Eye (tissue), 1 donor: ENCODE data around the gene IFNA6.
A peak's percentile ranks its signal among the peaks of the same experiment; 100 is the strongest.
"Not testable (repeated sequence)": the region's sequence is repeated elsewhere in the genome, so short reads cannot be mapped to it uniquely, and the experiment has no call there.

ENCODE experiments used
- DNase-seq: peaks from one replicate; pipeline ENCODE4 v3.0.0-alpha.2; 2015

IFNA6 gene

DNA sequence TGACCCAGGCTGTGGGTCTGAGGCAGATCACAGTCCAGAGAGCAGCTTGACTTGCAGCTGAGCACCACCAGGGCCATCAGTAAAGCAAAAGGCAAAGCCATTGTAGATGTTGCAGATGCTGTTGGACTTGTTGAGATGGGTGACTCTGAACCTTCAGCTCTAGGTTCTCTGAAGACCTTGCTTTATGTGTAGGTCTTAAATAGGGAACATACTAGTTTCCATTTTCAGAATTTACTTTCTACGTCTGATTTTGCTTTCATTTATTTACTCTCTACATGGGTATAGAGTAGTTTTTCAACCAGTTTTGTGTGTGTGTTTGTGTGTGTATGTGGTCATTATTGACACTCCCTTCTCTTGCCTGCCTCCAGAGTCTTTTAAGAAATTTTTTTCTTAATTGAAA, at the start of gene IFNA6:
TSS of gene IFNA6 (minus strand) at position 101 of the 400 bp plus-strand sequence. CDS start at position 101, 0 bp downstream.
- no peak for DNase-seq

DNA sequence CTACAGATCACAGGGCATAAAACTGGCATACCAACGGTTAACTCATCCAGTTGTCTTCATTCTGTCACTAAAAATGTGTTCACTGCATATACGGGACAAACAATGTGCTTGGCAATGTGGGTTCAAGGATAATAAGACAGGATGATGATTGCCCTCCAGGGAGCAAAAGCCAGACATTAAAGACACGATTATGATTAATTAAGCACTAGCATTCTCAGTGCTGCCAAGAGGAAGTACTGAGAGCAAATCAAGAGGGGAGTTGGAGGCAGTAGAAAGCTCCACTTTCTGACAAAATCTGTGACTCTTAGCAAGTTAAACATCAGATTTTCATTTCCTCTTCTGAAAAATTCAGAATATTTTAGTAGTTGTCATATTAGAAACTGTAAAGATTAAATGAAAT, 49.3 kb upstream of the IFNA6 start:
- no peak for DNase-seq

DNA sequence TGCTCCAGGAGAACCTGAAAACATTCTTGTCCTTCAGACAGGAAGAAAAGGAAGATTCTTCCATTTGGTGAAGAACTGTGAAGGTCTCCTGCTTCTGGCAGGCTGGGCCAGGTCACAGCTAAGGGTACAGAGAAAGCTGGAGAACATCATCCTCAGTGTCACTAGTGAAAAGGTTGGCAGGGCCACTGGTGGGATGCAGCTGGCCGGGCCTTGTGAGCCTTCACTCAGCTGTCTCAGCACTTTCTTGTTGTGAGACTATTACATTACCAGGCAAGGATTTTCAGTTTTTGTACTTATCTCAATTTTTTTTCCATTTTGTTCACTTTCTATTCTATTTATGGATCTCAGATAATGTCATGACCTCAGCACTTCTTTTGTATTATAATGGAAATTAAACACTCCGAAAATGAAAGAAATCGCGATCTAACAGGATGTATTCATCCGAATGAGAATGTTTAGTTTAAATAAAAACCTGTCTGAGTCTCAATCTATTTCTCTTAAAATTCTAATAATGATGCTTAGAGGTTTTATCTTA, 48.3 kb upstream of the IFNA6 start:
- DNase-seq: no peak

DNA sequence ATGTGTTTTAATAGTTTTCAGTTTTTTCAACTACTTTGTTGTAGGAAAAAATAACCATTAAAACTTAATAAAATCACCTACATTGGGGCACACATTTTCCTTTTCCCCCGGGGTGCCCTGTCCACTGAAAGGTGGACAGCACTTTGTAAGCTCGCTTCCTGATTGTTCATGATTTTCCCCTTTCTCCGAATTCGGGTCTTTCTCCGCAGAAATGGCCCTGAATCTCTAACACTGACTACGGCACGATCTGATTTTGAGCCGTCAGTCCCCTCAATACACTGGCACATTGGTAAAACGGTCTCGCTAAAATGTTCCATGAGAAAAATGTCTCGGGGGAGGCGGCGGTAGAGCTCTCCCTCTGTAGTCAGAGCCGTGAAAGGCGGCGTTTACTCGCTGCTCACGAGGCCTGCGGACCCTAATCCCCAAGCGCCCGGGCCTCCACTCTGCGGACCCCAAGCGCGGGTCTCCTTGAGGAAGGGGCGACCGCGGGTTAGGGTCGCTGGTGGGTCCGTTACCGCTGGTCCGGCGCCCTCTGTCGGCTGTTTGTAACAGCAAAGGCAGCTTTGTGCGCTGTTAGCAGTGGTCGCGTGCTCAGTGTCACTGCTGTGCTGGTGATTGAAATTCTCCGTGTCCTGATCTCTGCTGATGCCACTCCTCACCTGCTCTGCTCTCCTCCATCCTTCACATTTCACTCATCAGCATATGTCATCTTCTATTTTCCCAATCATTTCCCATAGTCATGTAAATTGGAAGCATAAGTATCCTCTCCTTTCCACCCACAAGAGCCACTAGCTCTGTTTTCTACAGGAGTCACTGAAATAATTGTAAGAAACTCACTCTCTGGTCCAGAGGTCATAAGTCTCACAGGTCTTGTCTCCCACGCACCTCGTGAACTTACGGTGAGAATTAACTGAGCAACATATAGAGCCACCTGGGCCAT, 45.4 kb upstream of the IFNA6 start:
- peak; percentile 89 for DNase-seq

DNA sequence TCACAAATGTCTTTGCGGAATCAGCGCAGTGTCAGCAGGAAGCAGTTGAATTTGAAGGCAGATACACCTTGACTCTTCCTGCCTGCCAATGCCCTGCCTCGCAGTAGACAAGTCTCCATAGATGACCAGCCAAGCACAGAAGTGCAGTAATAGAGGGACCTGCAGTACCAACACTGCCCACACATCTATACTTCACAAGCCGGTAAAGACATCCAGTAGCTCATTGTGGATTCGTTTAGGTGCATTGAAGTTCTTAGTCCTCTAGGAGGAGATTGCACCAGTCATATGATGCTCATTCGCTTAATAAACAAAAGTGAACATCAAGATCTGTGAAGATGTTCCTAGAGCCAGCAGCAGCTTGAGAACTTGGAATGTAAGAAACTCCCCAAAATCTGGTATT, 41.6 kb upstream of the IFNA6 start:
- no peak for DNase-seq

DNA sequence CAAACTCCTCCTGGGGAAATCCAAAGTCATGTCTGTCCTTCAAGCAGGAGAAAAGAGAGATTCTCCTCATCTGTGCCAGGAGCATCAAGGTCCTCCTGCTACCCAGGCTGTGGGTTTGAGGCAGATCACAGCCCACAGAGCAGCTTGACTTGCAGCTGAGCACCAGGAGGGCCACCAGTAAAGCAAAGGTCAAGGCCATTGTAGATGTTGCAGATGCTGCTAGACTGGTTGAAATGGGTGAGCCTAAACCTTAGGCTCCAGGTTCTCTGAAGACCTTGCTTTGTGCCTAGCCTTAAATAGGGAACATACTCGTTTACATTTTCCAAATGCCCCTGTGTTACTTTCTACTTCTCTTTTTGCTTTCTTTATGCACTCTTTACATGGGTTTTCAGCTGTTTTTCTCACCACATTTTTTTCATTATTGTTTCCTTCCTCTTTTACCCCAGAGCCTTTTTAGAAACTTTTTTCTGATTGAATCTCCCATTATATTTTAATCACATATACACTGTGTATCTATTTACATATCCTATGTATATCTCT, 34.5 kb upstream of the IFNA6 start, which contains the start of gene IFNA2:
TSS of gene IFNA2 (minus strand) at position 268 of the 540 bp plus-strand sequence. CDS start at position 199, 69 bp downstream.
- no peak for DNase-seq

DNA sequence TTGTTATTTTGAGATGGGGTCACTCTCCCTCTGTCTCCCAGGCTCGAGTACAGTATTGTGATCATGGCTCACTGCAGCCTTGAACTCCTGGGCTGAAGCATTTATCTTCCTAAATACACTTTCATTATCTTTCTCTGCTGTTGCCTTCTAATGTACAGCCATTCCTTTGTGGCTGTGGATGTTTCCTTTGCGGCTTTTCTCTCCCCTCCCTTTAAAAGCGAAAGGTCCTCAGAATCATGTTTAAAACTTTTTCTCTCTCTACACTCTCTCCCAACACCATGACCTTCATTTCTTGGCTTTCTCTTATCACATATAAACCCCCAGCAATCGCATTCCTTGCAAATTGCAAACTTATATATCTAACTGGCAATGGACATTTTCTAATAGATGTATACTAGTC, 32.9 kb upstream of the IFNA6 start:
- DNase-seq: no peak

DNA sequence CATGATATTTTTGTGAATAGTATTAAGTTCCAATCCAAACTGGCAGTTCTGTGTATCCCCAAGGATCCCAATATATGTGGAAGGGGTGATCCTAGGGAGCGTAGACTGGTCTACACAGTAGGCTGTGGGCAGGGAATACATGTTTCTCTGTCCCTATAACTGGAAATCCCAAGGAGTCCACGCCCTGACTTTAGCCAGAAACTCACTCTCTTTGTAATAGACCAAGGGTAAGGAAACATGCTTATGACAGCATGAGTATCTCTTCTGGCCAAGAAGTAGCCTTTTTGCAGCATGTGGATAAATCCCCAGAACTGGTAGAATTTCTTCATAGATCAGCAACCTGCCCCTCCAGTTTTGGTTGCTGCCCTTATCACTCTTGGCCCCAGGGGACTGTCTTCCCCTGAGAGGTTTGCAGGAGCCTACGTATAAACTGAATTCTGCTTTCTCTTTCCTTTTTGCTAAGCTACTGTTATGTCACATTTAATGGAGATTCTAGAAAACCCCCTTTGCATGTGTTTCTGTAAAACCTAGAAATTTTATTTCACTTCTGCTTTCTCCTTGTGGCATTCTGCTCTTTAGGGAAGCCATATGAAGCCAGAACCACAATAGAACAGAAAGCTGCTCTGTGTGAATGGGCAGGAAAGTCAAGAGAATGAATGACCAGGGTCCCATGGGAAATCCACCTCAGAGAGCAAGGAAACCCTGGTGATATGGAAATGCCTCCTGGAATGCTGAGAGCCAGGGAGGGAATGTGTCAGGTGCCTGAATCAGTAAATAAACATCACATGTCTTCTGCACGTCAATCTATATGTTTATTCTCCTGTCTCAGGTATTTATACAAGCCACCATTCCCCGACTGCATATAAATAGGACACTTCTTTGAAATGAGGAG, 31.0 kb upstream of the IFNA6 start:
- DNase-seq: no peak

DNA sequence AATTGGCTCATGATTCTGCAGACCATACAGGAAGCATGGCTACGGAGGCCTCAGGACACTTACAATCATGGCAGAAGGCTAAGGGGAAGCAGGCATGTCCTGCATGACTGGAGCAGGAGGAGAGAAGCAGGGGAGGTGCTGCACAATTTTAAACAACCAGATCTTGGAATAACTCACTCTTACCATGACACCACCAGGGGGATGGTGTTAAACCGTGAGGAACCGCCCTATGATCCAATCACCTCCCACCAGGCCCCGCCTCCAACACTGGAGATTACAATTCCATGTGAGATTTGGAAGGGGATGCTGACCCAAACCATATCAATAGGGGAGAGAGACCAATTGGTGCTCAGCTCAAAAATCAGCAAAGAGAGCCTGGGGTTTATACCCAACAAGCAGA, 20.8 kb upstream of the IFNA6 start:
- not testable (repeated sequence) for DNase-seq

DNA sequence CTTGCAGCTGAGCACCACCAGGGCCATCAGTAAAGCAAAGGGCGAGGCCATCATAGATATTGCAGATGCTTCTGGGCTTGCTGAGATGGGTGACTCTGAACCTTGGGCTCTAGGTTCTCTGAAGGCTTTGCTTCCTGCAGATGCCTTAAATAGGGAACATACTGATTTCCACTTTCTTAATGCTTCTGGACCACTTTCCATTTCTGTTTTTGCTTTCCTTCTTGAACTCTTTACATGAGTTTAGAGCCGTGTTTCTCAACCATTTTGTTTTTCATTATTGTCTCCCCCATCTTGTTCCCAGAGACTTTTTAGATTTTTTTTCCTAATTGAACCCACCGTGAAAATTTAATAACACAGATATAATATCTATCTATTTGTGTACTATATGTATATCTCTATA, 17.3 kb upstream of the IFNA6 start, which contains the start of gene IFNA13:
TSS of gene IFNA13 (minus strand) at position 101 of the 400 bp plus-strand sequence. CDS start at position 54, 47 bp downstream.
- DNase-seq: no peak

DNA sequence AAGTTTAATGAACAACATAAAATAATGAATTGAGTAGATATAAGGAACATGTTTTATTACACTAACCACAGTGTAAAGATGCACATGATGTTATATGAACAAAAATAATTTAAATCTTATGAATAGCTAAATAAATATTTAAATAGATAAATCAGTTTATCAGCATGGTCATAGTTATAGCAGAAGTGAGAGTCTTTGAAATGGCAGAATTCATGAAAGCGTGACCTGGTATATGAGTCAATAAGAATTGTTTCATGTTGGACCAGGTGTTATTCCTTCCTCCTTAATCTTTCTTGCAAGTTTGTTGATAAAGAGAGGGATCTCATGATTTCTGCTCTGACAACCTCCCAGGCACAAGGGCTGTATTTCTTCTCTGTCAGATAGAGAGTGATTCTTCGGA, 16.5 kb upstream of the IFNA6 start:
- not testable (repeated sequence) for DNase-seq

DNA sequence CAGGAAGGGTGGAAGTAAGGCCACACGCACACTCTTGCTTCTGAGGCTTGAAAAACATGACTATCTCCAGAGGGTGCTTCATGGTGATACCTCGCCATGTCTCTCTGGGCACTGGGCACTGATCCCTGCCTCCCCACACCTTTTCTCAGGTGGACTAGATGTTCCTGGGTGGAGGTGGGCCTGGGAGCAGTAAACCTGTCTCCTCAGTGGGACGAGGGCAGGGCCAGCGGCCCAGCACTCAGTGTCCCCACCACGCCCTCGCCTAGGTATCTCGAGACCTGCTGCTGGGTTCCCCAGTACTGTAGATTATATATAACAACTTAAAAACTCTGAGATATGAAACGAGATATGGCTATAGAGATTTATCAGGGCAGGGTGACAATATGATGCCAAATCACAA, 11.6 kb upstream of the IFNA6 start:
- DNase-seq: no peak

DNA sequence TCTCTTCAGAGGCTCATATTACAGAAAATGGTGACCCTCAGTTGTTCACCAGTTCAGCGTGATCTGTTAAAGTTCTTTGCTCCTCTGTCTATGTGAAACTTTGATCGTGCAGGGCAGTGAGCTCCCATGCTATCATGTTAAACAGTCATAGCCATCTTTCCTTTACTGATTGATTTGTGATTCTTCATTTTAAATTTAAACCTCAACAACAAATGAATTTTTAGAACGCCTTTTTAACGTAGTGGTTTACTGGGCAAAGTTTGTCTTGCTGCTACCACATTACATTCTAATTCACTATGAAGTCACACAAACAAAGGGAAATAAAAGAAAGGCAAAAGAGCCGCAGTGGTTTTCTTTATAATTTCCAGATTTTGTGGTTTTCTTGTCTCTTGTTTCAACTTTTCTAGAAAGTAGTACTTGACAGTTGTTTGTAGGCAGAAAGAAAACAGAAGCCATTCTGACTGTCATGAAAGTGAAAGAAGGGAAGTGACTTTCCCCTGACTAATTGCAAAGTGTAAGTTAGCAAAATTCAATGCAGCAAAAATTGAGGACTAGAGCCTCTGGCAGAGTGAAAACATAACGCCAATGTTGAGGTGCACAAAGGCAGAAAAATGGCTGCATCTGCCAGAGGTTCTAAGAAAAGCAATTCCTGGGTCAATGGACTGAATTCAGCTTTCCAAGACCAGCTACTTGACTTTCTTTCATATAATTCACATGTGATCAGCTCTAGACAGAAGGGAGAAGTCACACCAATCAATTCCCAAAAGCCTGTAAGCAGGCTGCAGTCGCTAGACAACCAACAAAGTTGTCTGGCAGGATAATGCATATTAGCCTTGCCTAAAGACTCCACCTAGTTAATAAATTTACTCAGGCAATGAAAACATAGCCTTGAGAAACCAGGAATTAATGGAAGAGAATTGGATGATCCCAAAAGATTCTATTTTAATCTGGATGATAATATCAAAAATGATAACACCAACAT, 7.1 kb upstream of the IFNA6 start:
- DNase-seq: no peak

DNA sequence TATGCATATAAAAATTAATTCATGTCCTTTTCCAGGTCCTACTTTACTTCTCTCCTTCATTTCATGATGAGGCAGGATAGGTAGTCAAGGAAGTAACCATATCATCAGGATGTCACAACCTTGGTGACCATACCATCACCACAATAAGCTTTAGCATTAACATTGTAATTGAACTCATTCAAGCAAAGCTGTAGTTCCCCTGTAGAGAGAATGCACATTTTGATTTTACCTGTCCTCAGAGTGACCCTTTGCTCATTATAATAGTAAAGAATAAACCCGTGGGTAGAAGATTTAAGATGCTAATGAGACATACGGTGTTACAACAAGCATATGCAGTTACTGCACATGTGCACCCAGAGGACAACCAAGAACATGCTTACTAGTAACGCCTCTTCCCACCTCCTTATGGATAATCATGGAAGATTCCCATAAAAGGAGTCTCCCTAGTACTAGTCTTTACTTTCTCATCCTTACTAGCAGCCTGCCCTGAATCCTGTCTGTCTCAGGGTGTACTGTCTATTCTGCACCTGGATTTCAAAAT, 2.2 kb downstream of the IFNA6 start:
- DNase-seq: no peak

DNA sequence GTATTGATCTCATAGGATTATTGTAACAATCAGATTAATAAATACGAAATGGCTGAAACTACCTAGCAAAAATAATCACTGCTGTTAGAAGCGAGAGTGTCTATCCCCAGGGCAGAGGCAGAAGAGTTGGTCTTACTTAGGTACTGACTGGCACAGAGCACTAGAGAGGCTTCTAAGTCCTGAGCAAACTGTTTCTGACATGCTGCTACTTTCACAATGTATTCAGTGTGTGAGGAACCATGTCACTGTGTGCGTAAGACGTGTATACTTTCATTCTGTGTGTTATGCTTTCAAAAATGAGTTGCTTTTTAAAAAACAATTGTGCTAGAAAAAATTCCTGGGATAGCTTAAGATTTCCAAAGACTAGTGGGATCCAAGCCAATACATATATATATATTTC, 10.0 kb downstream of the IFNA6 start:
- no peak for DNase-seq

DNA sequence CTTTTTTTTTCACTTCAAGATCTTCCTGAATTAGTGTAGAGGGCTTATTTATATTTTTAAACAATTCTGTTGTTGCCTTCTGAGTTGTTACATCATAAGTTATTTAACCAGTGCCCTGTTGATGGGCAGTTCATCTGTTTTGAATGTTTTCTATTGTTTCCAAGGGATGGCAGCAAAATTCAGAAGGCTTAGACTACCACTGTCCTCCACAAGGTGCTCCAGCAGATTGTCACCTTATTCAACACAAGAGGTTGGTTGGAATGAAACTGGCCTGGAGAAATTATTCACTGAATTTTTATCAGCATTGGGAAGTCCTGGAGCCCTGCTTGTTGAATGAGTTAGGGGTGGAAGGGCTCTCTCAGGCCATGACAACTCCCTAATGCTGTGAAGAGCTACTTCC, 14.2 kb downstream of the IFNA6 start:
- no peak for DNase-seq

DNA sequence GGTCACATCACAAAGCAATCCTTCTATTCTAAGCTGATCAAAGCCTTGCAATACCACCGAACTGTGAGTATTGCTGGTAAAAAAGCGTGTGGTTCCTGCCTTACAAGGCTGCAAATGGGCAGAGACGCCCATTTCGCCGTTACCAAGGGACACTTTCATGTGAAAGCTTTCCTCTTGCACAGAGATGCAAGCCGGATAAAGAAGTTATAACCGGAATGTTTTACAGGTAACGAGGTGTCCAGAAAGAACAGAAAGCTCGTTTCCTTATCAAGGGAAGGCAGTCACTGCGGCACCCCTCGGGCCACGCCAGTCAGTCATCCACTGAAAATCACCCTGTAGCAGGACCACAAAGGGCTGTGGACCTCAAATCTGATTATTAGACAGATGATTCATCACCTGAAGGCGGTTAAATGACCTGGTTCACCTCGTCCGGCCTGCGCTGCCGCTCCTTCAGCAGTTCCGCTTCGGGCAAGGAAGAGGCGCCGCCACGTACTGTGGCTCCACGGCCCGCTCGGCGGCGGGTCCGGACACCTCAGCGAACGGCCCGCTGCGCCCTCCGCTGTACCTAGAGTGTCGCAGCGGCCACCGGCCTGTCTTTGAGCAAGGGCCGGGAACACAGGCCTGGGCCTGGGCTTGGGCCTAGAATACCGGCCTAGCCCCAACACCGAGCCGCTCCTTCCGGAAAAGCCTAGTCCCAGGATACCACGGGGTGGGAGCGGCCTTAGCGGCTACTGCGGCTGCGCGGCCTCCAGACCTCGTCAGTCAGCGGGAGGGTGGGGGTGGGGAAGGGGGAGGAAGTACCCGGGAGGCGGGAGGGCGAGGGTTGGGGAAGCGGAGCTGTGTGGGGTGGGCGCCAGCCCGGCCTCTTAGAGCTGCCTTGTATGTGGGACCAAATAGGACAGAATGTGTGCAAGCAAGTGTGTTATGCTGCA, 15.7 kb downstream of the IFNA6 start, which contains the start of gene KLHL9:
TSS of gene KLHL9 (minus strand) at position 704 of the 932 bp plus-strand sequence. CDS start at position 159, 545 bp downstream.
- DNase-seq: peak; percentile 97

DNA sequence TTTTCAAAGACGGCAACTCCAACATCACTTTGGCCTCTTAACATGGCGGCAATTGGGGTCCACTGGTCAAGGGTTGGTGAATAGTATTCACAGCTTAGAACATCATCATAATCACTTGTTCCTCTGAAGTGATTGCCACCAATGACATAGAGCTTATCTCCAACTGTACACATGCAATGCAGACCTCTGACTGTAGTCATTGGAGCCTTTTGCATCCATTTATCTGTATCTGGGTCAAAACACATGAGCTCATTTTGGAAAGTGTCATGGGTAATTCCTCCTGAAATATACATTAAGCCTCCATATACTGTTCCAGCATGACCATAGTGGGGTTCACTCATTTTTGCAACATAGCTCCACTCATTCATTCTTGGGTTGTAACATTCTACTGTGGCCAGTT, 17.5 kb downstream of the IFNA6 start:
- no peak for DNase-seq

DNA sequence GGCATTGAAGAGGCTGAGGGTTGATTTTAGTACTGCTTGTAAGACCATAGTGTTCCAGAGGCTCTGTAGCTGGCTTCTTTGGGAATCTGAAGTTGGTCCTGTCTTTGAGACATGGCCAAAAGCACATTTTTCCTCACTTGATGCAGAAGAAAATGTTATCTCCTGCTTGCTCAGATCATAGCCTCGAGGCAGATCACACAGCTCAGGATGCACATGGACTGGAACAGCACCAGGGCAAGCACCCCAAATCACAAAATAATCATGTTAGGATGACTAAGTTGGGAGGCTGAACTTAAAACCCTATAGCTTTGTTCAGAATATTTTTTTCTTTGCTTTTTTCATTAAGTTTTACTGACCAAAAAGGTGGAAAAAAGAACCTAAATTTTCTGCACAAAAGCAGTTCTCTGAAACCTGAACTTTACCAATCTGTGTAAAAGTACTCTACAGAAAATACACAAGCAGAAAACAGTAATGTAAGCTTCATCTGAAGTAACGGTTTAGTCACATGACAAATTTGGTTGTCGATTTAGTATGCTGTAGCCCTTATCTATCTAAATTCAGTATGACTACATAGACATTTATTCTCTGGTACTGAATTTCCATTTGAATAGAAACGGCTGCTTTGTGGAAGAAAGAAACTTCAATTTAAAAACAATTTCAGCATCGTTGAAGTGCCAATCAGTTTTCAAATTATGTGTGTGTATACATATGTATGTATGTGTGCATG, 18.8 kb downstream of the IFNA6 start:
- no peak for DNase-seq
